ENCODE results near the gene SUPT7L. TPM values are rescaled to one million over a fixed set of nuclear protein-coding genes. Genes with fewer than 3 reads are reported as not detected.
"Not testable (repeated sequence)": the region's sequence is repeated elsewhere in the genome, so short reads cannot be mapped to it uniquely, and the experiment has no call there.

Gene SUPT7L
- total and polyA plus RNA-seq, 8 donors = 8.0 to 32.4 (median 11.2) TPM

DNA sequence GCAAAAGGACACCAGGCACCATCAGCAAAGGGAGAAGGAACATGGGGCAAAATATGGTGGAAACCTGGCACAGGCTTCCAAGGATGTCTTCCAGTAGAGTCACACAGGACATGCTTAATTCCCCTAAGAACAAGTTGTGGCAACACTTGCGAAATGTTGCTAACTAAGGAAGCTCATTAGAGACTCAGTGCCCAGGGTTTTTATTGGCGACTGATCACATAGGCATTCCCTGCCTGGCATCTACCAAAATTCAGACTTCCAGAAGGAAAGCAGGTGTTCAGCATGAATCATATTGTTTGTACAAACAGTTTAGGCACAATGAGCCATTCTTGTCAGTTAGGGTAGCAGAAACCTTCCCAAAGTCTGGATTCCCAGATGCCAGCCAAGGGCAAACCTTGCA is 26.0 kb upstream of the SUPT7L start:
- intact Hi-C loops (cut with DNase I) = no loop called here
- H3K9me3 ChIP-seq = no peaks in the 10 kb centered on the region
- H3K4me3 ChIP-seq = no peak overlapping the region
- no peak for FAIRE-seq
- TF ChIP-seq, protein P1, sequence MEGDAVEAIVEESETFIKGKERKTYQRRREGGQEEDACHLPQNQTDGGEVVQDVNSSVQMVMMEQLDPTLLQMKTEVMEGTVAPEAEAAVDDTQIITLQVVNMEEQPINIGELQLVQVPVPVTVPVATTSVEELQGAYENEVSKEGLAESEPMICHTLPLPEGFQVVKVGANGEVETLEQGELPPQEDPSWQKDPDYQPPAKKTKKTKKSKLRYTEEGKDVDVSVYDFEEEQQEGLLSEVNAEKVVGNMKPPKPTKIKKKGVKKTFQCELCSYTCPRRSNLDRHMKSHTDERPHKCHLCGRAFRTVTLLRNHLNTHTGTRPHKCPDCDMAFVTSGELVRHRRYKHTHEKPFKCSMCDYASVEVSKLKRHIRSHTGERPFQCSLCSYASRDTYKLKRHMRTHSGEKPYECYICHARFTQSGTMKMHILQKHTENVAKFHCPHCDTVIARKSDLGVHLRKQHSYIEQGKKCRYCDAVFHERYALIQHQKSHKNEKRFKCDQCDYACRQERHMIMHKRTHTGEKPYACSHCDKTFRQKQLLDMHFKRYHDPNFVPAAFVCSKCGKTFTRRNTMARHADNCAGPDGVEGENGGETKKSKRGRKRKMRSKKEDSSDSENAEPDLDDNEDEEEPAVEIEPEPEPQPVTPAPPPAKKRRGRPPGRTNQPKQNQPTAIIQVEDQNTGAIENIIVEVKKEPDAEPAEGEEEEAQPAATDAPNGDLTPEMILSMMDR (IDR thresholded peaks at IDR 0.05) = no peak
- H3K27me3 ChIP-seq = no peaks in the 10 kb centered on the region
- no peaks in the 10 kb centered on the region for H3K4me1 ChIP-seq
- peak in 2 of 4 donors; percentile 22 to 50 for ATAC-seq
- 85 to 93% methylated on average over 2 of the region's 2 CpGs for WGBS, 2 donors
- H3K36me3 ChIP-seq = peaks cover 0 to 27% (median 0%) of the 10 kb centered on the region in 3 donors
- H3K27ac ChIP-seq = no peak overlapping the region
- DNase-seq = no peak

DNA sequence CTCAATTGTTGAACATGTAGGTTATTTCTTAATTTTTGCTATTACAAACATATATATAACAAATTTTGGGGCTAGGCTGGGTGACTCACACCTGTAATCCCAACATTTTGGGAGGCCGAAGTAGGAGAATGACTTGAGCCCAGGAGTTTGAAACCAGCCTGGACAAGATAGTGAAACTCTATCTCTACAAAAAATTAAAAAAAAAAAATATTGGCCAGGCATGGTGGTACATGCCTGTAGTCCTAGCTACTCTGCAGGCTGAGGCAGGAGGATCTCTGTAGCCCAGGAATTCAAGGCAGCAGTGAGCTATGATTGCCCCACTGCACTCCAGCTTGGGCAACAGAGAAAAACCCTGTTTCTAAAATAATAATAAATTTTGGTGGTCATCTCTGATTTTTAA is 23.8 kb upstream of the SUPT7L start:
- no peak for ATAC-seq
- FAIRE-seq = no peak
- DNase-seq = no peak
- Histone ChIP-seq H3K9me3 (no peaks in the 10 kb centered on the region), H3K4me1 (peaks cover 0 to 15% (median under 1%) of the 10 kb centered on the region in 3 donors), H3K27ac (no peak overlapping the region), H3K27me3 (no peaks in the 10 kb centered on the region), H3K4me3 (no peak overlapping the region), H3K36me3 (peaks cover 0 to 27% (median 0%) of the 10 kb centered on the region in 3 donors)
- TF ChIP-seq, protein P1 (IDR thresholded peaks at IDR 0.05) = no peak
- intact Hi-C loops (cut with DNase I) = no loop called here
- 96 to 98% methylated on average over 1 of the region's 1 CpG for WGBS, 2 donors

GRCh38 chr2:27685577-27685976 is 22.2 kb upstream of the SUPT7L start:
- peaks cover 8 to 31% (median 10%) of the 10 kb centered on the region in 3 donors for H3K4me1 ChIP-seq
- no peak overlapping the region for H3K27ac ChIP-seq
- no peak for FAIRE-seq
- H3K36me3 ChIP-seq = peaks cover 0 to 27% (median 0%) of the 10 kb centered on the region in 3 donors
- TF ChIP-seq, protein P1 (IDR thresholded peaks at IDR 0.05) = no peak
- H3K27me3 ChIP-seq = no peaks in the 10 kb centered on the region
- WGBS, 2 donors = 85 to 94% methylated on average over 3 of the region's 3 CpGs
- no peak for ATAC-seq
- intact Hi-C loops (cut with DNase I) = no loop called here
- no peak overlapping the region for H3K4me3 ChIP-seq
- H3K9me3 ChIP-seq = no peaks in the 10 kb centered on the region
- DNase-seq = no peak

- FAIRE-seq; H3K9me3 ChIP-seq; ATAC-seq; H3K27ac ChIP-seq; H3K4me3 ChIP-seq; intact Hi-C loops (cut with DNase I); DNase-seq; H3K27me3 ChIP-seq: not testable (repeated sequence)
- peaks cover 0 to 27% (median 0%) of the 10 kb centered on the region in 3 donors for H3K36me3 ChIP-seq
- 91 to 97% methylated on average over 1 of the region's 1 CpG for WGBS, 2 donors
- peaks cover 10 to 35% (median 12%) of the 10 kb centered on the region in 3 donors for H3K4me1 ChIP-seq
These were observed 21.6 kb upstream of the SUPT7L start for GRCh38 chr2:27685006-27685405.

GRCh38 chr2:27683390-27684071 is 20.1 kb upstream of the SUPT7L start:
- no peaks in the 10 kb centered on the region for H3K9me3 ChIP-seq
- ATAC-seq = peak; percentile 62 to 82 (median 79)
- peaks cover 10 to 40% (median 12%) of the 10 kb centered on the region in 3 donors for H3K4me1 ChIP-seq
- DNase-seq = peak in 5 of 6 donors; percentile 63 to 82 (median 71)
- H3K27ac ChIP-seq = peak overlapping the region in 2 of 4 donors; percentile 75 to 85
- no peaks in the 10 kb centered on the region for H3K27me3 ChIP-seq
- no peak overlapping the region for H3K4me3 ChIP-seq
- intact Hi-C loops (cut with DNase I) = no loop called here
- TF ChIP-seq, protein P1 (IDR thresholded peaks at IDR 0.05) = peak; percentile 92 to 99 (median 97)
- peaks cover 0 to 29% (median 0%) of the 10 kb centered on the region in 3 donors for H3K36me3 ChIP-seq
- WGBS, 2 donors = 33 to 39% methylated on average over 9 of the region's 9 CpGs
- FAIRE-seq = no peak

DNA sequence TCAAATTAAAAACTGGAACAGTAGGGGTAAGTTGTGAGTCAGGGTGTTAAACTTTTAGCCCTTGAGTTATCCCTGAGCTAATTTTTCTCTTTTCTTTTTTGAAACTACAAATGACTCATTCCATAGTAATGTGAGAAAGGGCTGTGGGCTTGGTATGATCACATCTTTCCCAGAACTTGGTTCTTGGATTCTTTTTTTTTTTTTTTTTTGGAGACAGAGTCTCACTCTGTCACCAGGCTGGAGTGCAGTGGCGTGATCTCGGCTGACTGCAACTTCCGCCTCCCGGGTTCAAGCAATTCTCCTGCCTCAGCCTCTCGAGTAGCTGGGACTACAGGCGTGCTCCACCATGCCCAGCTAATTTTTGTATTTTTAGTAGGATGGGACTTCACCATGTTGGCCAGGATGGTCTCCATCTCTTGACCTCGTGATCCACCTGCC is 18.9 kb upstream of the SUPT7L start:
- intact Hi-C loops (cut with DNase I); H3K4me3 ChIP-seq; DNase-seq; H3K9me3 ChIP-seq; H3K27me3 ChIP-seq; FAIRE-seq: not testable (repeated sequence)
- Histone ChIP-seq H3K27ac (peak overlapping the region in 2 of 4 donors; percentile 75 to 85), H3K36me3 (peaks cover 0 to 34% (median 0%) of the 10 kb centered on the region in 3 donors), H3K4me1 (peaks cover 10 to 40% (median 12%) of the 10 kb centered on the region in 3 donors)
- peak; percentile 7 to 69 (median 30) for ATAC-seq
- 88 to 96% methylated on average over 7 of the region's 7 CpGs for WGBS, 2 donors
